K562 (cell line): ENCODE measurements around the gene METTL25B. TPM values are rescaled to one million over a fixed set of nuclear protein-coding genes. Genes with fewer than 3 reads are reported as not detected.

Source experiments
- CHD2 ChIP-seq: IDR thresholded peaks from 2 replicates; pipeline ENCODE4 v1.6.1; 2011; ENCODE audit warnings: low read depth, low read length
- FOXJ3 ChIP-seq: sonication (generic); formaldehyde crosslinking; IDR thresholded peaks from 2 replicates; pipeline ENCODE4 v1.4.0; 2020; ENCODE audit warnings: mild to moderate bottlenecking, missing genetic modification reagents
- HIVEP1 ChIP-seq: fragments of 250-450 bp; sonication (Bioruptor Pico); IDR thresholded peaks from 2 replicates; pipeline ENCODE4 v1.4.0; 2020; ENCODE audit warnings: mild to moderate bottlenecking
- HSF4 ChIP-seq: fragments of 250-450 bp; sonication (Bioruptor Pico); IDR thresholded peaks from 2 replicates; pipeline ENCODE4 v2.1.2; 2022; ENCODE audit warnings: mild to moderate bottlenecking, moderate library complexity, borderline replicate concordance
- IFI16 ChIP-seq: fragments of 250-450 bp; sonication (Bioruptor Pico); IDR thresholded peaks from 2 replicates; pipeline ENCODE4 v2.1.2; 2022; ENCODE audit warnings: mild to moderate bottlenecking, inconsistent platforms
- MEF2A ChIP-seq: IDR thresholded peaks from 2 replicates; pipeline ENCODE4 v1.6.1; 2011; ENCODE audit warnings: low read depth, mild to moderate bottlenecking, low read length, moderate library complexity; ENCODE audit not compliant: control insufficient read depth
- MTA1 ChIP-seq: fragments of 450-650 bp; IDR thresholded peaks from 2 replicates; pipeline ENCODE4 v1.6.1; 2017; ENCODE audit warnings: borderline replicate concordance
- NR4A1 ChIP-seq, 2 experiments: fragments of 250-450 bp in 1 of 2; fragments of 450-650 bp in 1 of 2; sonication (Bioruptor Pico) in 1 of 2; IDR thresholded peaks; 2 replicates each; pipeline versions ENCODE4 v1.4.0 to v1.6.1; 2016 to 2020; ENCODE audit warnings: mild to moderate bottlenecking in 2 of 2, missing compliant biosample characterization in 1 of 2, missing genetic modification characterization in 1 of 2, moderate library complexity in 1 of 2
- POLR2B ChIP-seq: fragments of 450-650 bp; IDR thresholded peaks from 2 replicates; pipeline ENCODE4 v1.6.1; 2018; ENCODE audit warnings: low read depth; ENCODE audit not compliant: partially characterized antibody
- PURB ChIP-seq: sonication (generic); formaldehyde crosslinking; IDR thresholded peaks from 2 replicates; pipeline ENCODE4 v1.9.0; 2021; ENCODE audit warnings: low read depth, mild to moderate bottlenecking, missing genetic modification reagents
- RBBP5 ChIP-seq: fragments of 200-600 bp; sonication (generic); IDR thresholded peaks from 2 replicates; pipeline ENCODE4 v1.6.1; 2012; ENCODE audit warnings: borderline replicate concordance, mild to moderate bottlenecking, low read length, control low read depth, inconsistent platforms; ENCODE audit not compliant: insufficient read depth, poor library complexity, severe bottlenecking
- RBM34 ChIP-seq: fragments of 200-400 bp; formaldehyde crosslinking; IDR thresholded peaks from 2 replicates; pipeline ENCODE4 v1.6.1; 2018; ENCODE audit warnings: low read length, borderline replicate concordance; ENCODE audit not compliant: insufficient read depth
- SMAD2 ChIP-seq: fragments of 150-350 bp; IDR thresholded peaks from 2 replicates; pipeline ENCODE4 v1.6.1; 2014; ENCODE audit warnings: low read depth, mild to moderate bottlenecking, low read length
- ZFP1 ChIP-seq: fragments of 450-650 bp; formaldehyde crosslinking; IDR thresholded peaks from 2 replicates; pipeline ENCODE4 v1.4.0; 2020; ENCODE audit warnings: mild to moderate bottlenecking, mixed read lengths
- ZNF217 ChIP-seq: sonication (generic); formaldehyde crosslinking; IDR thresholded peaks from 2 replicates; pipeline ENCODE4 v1.8.0; 2022; ENCODE audit warnings: mild to moderate bottlenecking, missing genetic modification reagents
- ZNF347 ChIP-seq: fragments of 450-650 bp; formaldehyde crosslinking; IDR thresholded peaks from 2 replicates; pipeline ENCODE4 v1.4.0; 2020; ENCODE audit warnings: low read depth, mild to moderate bottlenecking, moderate library complexity
- ZNF699 ChIP-seq: fragments of 250-450 bp; sonication (Bioruptor Pico); IDR thresholded peaks from 2 replicates; pipeline ENCODE4 v1.8.0; 2021; ENCODE audit warnings: mild to moderate bottlenecking, moderate library complexity; ENCODE audit not compliant: insufficient replicate concordance
- polyA plus RNA-seq, 8 experiments: library from polyadenylated mRNA; depleted of rRNA in 4 of 8; stranded (reverse) in 5 of 8; unstranded in 3 of 8; fragments of >200 nt; fragmentation: Nextera tagmentation in 2 of 8; fragmentation: Illumina TruSeq in 1 of 8; extraction: Ambion mirVana in 2 of 8; extraction: Trizol in 1 of 8; gene quantifications; 2 replicates each; pipeline versions ENCODE4 v1.2.1 to v1.2.3, GENCODE V29; 2011 to 2014; ENCODE audit warnings: inconsistent platforms in 1 of 8, missing spikeins in 1 of 8
- total RNA-seq, 7 experiments: library from RNA; depleted of rRNA in 6 of 7; stranded (reverse); fragments of >200 nt in 6 of 7; fragmentation: Illumina TruSeq in 2 of 7; extraction: Trizol in 2 of 7; gene quantifications; 2 replicates each; pipeline versions ENCODE4 v1.2.1 to v1.2.3, GENCODE V29; 2011 to 2021; ENCODE audit warnings: low replicate concordance in 1 of 7
- TF ChIP-seq, protein P1 (sequence below): fragments of 450-650 bp; IDR thresholded peaks from 2 replicates; pipeline ENCODE4 v1.6.1; 2016; ENCODE audit warnings: mild to moderate bottlenecking
- TF ChIP-seq, protein P2 (sequence below): fragments of 250-450 bp; sonication (Bioruptor Pico); IDR thresholded peaks from 2 replicates; pipeline ENCODE4 v1.8.0; 2022; ENCODE audit warnings: inconsistent platforms, mild to moderate bottlenecking, moderate library complexity, borderline replicate concordance
- TF ChIP-seq, protein P3 (sequence below): sonication (generic); formaldehyde crosslinking; IDR thresholded peaks from 2 replicates; pipeline ENCODE4 v1.8.0; 2022; ENCODE audit warnings: missing genetic modification reagents, mild to moderate bottlenecking, moderate library complexity, borderline replicate concordance
- TF ChIP-seq, protein P4 (sequence below): IDR thresholded peaks from 2 replicates; pipeline ENCODE4 v1.6.1; 2011; ENCODE audit warnings: borderline replicate concordance, low read depth, mild to moderate bottlenecking, moderate library complexity, low read length; ENCODE audit not compliant: insufficient read depth, poor library complexity, severe bottlenecking

METTL25B gene
- total and polyA plus RNA-seq, 9 of the 15 experiments (the other 6 are each of a cell fraction or from before 2014, with no cell fraction given): 7.7 to 48.3 (median 33.1) TPM

DNA sequence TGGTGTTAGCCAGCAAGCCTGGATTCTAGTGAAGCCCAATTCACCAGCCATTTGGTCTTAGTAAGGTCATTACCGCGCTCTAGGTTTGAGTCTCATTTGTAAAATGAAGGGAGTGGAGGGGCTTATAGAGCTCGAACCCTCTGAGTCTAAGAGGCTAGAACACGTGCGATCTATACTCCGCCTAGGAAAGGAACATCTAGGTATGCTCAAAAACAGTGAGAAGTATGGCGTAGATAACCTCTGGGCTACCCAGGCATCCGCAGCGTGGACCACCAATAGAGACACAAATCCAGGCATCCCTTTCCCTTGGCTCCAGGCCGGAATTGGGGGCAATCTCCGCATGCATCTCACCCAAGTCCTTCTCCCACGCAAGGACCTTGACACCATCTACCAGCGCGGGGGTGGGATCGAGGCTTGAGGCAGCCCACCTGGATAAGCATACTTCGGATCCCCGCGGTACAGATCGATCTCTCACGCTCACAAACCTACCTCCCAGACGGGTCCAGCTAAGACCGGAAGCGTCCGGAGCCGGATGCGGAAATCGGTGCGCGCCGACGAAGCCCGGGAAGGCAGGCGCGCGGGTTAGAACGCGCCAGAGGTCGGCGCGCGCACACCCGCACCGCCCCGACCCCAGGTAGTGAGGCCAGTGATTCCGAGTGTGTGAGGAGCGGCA is at the start of gene METTL25B (continued):
- no peak for TF ChIP-seq FOXJ3 (CRISPR knock-in tag)
- TF ChIP-seq, protein P1, sequence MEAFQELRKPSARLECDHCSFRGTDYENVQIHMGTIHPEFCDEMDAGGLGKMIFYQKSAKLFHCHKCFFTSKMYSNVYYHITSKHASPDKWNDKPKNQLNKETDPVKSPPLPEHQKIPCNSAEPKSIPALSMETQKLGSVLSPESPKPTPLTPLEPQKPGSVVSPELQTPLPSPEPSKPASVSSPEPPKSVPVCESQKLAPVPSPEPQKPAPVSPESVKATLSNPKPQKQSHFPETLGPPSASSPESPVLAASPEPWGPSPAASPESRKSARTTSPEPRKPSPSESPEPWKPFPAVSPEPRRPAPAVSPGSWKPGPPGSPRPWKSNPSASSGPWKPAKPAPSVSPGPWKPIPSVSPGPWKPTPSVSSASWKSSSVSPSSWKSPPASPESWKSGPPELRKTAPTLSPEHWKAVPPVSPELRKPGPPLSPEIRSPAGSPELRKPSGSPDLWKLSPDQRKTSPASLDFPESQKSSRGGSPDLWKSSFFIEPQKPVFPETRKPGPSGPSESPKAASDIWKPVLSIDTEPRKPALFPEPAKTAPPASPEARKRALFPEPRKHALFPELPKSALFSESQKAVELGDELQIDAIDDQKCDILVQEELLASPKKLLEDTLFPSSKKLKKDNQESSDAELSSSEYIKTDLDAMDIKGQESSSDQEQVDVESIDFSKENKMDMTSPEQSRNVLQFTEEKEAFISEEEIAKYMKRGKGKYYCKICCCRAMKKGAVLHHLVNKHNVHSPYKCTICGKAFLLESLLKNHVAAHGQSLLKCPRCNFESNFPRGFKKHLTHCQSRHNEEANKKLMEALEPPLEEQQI: no peak
- no peak for TF ChIP-seq PURB (CRISPR knock-in tag)
- no peak for TF ChIP-seq ZFP1 (CRISPR knock-in tag)
- TF ChIP-seq MEF2A: no peak
- no peak for TF ChIP-seq ZNF699
- TF ChIP-seq CHD2: no peak
- TF ChIP-seq SMAD2: no peak
- TF ChIP-seq NR4A1 (CRISPR knock-in tag; IDR thresholded peaks at IDR 0.05): no peak
- no peak for TF ChIP-seq NR4A1 (tag; IDR thresholded peaks at IDR 0.05)
- TF ChIP-seq RBM34: no peak
- TF ChIP-seq ZNF347 (CRISPR knock-in tag): no peak
- TF ChIP-seq, protein P2, sequence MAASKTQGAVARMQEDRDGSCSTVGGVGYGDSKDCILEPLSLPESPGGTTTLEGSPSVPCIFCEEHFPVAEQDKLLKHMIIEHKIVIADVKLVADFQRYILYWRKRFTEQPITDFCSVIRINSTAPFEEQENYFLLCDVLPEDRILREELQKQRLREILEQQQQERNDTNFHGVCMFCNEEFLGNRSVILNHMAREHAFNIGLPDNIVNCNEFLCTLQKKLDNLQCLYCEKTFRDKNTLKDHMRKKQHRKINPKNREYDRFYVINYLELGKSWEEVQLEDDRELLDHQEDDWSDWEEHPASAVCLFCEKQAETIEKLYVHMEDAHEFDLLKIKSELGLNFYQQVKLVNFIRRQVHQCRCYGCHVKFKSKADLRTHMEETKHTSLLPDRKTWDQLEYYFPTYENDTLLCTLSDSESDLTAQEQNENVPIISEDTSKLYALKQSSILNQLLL (CRISPR knock-in tag): no peak
- TF ChIP-seq IFI16 (CRISPR knock-in tag): no peak
- TF ChIP-seq, protein P3, sequence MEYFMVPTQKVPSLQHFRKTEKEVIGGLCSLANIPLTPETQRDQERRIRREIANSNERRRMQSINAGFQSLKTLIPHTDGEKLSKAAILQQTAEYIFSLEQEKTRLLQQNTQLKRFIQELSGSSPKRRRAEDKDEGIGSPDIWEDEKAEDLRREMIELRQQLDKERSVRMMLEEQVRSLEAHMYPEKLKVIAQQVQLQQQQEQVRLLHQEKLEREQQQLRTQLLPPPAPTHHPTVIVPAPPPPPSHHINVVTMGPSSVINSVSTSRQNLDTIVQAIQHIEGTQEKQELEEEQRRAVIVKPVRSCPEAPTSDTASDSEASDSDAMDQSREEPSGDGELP (CRISPR knock-in tag): peak; percentile 46; the same call in 1 of the 2 replicates
- no peak for TF ChIP-seq HSF4
- no peak for TF ChIP-seq ZNF217 (CRISPR knock-in tag)
- TF ChIP-seq, protein P4, sequence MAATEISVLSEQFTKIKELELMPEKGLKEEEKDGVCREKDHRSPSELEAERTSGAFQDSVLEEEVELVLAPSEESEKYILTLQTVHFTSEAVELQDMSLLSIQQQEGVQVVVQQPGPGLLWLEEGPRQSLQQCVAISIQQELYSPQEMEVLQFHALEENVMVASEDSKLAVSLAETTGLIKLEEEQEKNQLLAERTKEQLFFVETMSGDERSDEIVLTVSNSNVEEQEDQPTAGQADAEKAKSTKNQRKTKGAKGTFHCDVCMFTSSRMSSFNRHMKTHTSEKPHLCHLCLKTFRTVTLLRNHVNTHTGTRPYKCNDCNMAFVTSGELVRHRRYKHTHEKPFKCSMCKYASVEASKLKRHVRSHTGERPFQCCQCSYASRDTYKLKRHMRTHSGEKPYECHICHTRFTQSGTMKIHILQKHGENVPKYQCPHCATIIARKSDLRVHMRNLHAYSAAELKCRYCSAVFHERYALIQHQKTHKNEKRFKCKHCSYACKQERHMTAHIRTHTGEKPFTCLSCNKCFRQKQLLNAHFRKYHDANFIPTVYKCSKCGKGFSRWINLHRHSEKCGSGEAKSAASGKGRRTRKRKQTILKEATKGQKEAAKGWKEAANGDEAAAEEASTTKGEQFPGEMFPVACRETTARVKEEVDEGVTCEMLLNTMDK: no peak
- TF ChIP-seq MTA1: no peak; the same call in 1 of the 2 replicates
- no peak for TF ChIP-seq HIVEP1 (CRISPR knock-in tag)
- peak; percentile 62 for TF ChIP-seq POLR2B
- peak; percentile 37 for TF ChIP-seq RBBP5
